GM10847 (cell line): ENCODE results near the gene ZNF24.

Experiments used
- POLR2A ChIP-seq: IDR thresholded peaks from 2 replicates; pipeline ENCODE4 v1.6.1; 2011; ENCODE audit not compliant: insufficient read length; ENCODE audit errors: extremely low read depth

Gene ZNF24

DNA sequence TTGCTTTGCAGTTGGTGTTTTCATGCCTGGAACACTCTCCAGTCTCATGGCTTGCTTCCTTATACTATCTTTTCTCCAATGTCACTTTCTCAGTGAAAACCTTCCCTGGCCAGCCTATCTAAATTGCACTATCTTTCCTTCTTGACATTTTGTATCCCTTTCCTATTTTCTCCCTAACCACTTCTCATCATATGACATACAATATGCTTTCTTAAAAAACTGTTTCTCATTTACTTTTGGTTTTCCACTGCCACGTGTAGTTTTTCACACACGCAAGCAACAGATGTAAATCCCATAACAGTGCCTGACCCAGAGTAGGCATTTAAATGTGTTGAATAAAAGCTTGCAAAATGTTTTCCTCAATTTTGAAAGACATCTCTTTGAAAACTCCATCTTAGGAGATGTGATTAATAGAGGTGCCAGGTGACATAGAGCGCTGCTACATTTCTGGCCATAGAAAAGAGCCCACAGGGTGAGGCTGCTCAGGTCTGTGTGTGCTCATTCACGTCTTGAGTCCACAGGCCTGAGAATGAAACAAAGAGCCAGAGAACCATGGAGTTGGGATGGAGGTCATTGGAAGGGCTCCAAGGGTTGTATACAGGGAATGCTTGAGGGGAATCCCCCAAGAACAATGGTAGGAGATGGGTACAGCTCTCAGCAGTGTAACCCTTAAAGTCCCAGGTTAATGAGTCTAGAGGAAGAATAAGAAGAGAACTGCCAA, 12.7 kb downstream of the ZNF24 start:
- no peak for TF ChIP-seq POLR2A

DNA sequence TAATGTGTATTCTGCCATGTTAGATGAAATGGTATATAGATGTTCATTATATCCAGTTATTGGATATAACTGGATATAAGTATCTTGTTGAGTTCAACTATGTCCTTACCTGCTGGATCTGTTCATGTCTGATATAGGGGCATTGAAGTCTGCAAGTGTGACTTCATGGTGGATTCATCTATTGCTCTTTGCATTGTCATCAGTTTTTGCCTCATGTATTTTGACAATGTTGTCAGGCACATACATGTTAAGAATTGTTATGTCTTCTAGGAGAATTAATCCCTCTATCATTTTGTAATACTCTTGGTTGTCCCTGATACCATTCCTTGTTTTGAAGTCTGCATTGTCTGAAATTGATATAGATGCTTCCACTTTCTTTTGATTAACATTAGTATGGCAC, 15.4 kb downstream of the ZNF24 start:
- no peak for TF ChIP-seq POLR2A

DNA sequence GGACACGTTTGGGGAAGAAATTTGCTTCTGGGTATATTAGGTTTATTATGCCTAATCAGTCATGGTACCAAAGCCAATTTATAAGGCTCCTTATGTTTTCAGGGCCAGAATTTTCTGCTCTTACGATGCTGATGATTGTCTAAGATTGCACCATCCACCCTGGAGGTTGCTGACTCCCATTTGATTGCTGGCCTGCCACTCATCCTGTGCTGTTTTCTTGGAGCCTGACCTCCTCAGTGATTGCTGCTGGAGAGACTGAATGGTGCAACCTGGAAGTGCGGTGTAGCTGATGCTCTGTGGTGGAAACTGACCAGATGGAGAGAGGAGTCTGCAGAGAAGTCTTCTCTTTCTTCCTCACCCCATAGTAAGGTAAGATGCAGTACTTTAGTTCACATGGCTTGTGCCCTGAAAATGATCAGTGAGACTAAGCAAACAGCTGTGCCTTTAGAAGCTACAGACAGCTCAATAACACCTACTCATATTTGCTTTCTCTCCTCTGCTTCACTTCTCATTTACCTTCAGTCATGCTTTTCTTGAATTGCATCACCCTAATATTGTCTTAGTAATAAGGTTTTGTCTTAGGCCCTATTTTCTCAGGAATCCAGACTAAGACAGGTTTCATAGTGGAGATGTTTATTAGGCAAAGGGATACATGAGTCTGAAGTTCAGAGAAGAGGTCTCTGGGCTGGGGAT, 17.4 kb downstream of the ZNF24 start:
- TF ChIP-seq POLR2A, result no peak

DNA sequence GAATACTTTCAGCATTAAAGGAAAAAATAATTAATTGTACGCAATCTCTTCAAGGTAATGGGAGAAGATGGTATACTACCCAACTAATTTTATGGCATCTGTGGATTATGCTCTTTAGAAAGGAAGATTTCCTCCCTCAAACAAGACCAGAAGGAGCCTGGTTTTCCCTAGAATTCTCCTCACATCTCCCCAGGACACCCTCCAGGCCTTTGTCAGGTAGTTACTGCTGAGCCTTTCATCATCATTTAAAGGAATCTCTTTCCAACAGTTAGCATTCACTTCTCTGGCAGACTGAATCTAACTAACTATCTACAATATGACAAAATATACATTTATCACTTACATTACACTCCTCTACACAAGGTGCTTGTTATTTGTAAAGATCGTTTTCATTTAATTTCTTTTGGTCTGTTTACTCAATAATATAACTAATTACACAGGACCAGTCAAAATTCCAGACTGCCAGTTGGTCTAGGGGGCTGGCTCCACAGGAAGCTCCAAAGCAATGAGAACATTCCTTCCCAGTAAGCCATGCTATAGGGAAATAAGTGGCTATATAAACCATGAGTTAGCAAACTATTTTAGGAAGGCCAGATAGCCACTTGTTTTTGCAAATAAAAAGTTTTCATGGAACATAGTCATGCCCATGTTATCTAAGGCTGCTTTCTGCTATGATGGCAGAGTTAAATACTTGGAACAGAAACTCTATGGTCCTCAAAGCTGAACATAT, 19.1 kb downstream of the ZNF24 start:
- no peak for TF ChIP-seq POLR2A

DNA sequence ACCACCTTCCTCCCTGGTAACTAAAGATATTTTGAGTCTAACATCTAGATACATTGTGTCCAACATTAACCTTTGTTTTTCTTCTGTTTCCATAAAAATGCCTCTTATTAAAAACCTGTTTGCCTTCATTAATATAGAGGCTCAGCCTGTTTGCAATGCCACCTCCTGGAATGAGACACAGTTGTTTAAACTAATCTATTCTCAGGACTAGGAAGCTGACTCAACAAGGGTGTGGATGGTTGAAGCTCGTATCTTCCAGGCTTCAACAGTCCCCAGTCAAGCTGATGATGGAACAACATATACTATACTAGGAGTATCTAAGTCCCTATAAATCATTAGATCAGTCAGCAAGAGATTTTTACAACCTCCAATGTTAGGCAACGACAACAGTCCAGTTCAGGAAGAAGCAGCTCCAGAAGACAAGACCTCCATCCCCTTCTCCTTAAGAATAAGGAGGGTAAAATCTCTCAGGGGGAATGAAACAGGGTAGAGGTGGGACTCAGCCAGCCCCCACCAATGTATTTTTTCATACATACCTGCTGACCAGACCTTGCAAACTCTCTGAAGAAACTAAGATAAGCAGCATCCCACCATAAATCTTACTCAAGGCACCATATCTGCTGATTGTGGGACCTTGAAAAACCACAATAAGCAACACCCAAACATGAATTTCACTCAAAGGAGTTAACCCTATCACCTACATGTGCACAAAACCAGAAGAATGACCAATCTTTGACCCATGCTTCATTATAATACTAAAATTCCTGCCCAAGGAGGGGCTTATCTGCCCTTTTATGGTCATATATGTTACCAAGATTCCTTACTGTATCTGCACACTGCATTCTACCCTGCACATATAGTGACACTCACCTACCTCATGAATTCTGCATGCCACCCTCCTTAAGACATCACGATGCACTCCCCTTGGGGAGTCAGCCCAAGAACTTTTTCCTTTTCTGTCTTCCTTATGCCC, 21.4 kb downstream of the ZNF24 start:
- TF ChIP-seq POLR2A, result no peak

DNA sequence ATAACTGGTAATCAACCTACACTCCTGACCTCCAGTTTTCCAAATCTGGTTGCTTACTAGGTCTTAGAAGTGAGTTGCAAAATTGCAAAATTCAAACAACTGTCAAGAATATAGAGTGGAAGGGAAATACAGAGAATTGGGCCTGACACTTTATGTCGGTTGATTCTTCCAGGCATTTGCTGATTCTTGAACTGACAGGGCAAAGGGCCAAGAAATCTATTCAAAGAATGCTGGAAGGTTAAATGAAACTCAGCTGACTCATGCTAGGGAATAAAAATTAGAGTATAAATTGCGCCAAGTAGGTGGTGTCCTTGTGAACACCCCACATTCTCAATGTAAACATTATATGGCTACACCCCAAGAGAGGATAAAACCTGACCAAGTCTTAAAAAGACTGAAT, 32.7 kb downstream of the ZNF24 start:
- TF ChIP-seq POLR2A, result no peak

DNA sequence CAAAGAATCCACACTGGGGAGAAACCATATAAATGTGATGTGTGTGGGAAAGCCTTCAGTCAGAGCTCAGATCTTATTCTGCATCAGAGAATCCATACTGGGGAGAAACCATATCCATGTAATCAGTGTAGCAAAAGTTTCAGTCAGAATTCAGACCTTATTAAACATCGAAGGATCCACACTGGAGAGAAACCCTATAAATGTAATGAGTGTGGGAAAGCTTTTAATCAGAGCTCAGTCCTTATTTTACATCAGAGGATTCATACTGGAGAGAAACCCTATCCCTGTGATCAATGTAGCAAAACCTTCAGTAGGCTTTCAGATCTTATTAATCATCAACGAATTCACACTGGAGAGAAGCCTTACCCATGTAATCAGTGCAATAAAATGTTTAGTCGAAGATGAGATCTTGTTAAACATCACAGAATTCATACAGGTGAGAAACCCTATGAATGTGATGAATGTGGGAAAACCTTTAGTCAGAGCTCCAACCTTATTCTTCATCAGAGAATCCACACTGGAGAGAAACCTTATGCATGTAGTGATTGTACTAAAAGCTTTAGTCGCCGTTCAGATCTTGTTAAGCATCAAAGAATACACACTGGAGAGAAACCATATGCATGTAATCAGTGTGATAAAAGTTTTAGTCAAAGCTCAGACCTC, 37.5 kb downstream of the ZNF24 start:
- no peak for TF ChIP-seq POLR2A

DNA sequence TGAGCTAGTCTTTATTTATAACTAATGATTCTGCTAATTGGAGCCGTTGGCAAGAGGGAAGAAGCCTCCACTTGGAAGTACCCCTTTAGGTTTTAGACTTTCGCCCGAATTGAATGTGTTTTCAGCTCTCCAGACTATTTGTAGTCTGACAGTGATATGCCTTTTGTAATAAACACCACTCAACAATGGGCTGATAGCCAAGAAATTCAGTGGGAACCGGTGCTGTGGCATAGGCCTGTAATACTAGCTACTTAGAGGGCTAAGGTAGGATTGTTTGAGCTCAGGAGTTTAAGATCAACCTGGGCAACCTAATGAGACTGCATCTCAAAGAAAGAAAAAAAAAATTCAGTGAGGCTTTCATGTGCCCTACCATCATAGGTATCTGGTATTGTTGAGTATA, 40.6 kb downstream of the ZNF24 start:
- TF ChIP-seq POLR2A, result no peak

DNA sequence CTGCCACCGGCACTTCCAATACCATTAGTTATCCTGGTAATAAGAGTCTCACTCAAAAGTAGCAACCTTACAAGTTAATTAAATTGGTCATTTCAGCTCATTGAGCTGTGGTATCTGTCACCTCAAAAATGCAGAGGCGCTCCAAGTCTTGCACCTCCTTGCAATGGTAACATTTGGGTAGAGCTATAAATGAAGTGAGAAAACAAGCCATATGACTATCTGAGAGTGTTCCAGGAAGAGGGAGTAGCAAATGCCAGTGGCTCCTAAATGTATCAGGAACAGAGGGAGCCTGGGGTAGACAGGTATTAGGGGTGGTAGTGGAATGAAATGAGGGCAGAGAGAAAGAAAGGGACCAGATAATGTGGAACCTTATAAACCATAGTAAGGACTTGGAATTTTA, 48.2 kb downstream of the ZNF24 start:
- TF ChIP-seq POLR2A, result no peak

DNA sequence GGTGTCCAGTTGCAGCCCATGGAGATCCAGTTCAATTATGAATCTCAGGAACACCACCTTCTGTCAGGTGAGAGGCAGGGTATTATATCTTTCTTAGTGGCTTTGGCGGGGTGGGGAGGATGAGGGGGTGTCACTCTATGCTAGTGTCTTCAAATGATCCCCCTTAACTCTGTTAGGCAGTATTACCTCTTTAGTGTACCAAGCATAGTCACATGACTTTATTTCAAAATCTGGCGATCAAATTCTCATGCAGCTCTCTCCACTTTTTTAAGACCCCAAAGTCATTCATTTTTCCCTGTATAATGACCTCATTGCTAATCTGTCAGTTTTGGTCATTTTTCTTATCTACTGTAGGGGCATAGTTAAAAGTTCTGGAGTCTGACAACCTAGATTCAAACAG, 53.1 kb downstream of the ZNF24 start:
- no peak for TF ChIP-seq POLR2A

DNA sequence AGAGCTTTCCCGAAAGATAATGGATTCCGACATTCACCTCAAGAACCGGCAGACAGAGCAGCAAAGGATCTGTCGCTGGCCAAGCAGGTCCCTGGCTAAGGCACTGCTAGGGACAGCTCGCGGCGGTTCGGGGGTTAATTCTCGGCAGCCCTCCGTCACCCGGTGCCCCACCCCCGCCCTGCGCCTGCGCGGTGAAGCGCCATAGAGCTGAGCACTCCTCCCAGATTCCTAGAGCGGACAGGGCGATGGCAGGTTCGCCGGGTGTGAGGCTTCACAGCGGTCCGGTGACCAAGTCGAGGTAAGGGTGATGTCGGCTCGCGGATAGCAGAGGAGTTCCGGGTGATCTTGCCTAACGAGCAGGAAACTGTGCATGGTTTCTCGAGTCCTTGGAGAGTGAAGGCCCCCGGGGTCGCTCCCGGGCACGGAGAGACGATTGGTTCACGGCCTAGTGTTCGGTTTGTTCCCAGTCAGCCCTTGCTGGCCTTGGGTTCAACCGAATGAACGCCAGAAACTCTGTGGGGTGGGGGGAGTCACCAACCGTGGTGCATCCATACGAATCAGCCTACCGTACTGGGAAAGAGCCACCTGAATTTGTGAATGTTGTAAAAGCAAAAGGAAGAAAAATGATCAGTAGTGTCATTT, 54.0 kb downstream of the ZNF24 start, which contains the start of gene ZSCAN30:
Gene ZSCAN30, minus strand, starts transcription at position 136 of the 642 bp plus-strand sequence. CDS start 25,877 bp downstream, outside the sequence.
- peak; percentile 83 for TF ChIP-seq POLR2A

DNA sequence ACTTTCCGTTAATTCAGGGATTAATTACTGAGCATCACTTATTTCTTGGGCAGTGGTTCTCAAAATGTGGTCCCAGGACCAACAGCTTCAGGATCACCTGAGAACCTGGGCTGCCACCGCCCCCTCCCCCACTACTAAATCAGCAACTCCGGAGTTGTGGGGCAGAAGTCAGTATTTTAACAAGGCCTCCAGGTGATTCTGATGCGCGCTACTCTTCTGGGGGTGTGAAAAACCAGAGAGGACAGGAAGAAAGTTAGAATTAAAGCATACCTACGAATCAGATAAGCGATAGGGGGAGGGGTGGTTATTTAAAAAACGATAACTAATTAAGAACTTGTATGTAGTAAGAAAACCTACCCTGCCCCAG, 54.5 kb downstream of the ZNF24 start:
- TF ChIP-seq POLR2A, result no peak

DNA sequence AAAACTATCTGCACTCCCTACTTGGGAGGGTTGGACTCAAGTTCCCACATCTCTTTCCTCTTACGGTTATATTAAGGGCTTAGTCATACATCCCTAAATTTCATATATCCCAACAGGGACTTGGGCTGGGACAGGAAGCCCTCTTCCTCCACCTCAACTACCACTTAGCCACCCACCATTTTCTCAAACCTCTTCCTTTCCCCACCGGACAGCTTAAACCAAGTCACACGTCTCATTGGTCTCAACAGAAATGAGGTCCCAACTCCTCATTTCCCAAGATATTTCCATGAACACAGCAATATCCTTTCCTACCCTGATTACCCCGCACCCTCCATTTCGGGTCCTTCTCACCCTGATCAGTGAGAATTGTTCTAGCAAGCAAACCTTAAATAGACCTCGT, 54.9 kb downstream of the ZNF24 start:
- TF ChIP-seq POLR2A, result no peak

DNA sequence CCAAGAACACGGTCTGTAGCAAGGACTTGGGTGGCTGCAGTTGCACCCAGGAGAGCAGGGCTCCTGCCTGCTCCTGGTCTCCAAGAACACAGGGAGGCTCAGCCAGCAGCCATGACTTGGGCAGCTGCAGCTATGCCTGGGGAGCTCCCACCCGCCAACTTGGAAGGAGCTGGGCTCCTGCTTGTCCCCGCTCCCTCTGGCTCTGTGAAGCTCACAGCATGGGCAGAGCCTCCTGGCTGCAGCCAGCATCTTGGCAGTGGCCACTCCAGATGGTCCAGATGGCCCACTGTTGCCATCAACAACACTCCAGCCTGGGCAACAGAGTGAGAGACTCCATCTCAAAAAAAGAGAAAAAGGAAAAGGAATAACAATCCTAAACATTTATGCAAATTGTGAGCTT, 59.4 kb downstream of the ZNF24 start:
- no peak for TF ChIP-seq POLR2A
